GM12864 (cell line): Measurements from ENCODE around the gene SLC39A1.
"Not testable (repeated sequence)": the region's sequence is repeated elsewhere in the genome, so short reads cannot be mapped to it uniquely, and the experiment has no call there.

Source experiments
- DNase-seq: peaks from one replicate; pipeline ENCODE4 v3.0.0-alpha.2; 2011; ENCODE audit warnings: low read depth
- H3K4me3 ChIP-seq: 2 replicates; pipeline ENCODE4 v1.5.1; 2011; ENCODE audit warnings: mild to moderate bottlenecking, low read depth, low read length, control low read depth
- TF ChIP-seq, protein P1 (sequence below): IDR thresholded peaks from 2 replicates; pipeline ENCODE4 v1.5.1; 2011; ENCODE audit warnings: low read depth, mild to moderate bottlenecking, moderate library complexity, low read length, control low read depth, inconsistent platforms; ENCODE audit errors: missing control alignments

The SLC39A1 gene, protein sequence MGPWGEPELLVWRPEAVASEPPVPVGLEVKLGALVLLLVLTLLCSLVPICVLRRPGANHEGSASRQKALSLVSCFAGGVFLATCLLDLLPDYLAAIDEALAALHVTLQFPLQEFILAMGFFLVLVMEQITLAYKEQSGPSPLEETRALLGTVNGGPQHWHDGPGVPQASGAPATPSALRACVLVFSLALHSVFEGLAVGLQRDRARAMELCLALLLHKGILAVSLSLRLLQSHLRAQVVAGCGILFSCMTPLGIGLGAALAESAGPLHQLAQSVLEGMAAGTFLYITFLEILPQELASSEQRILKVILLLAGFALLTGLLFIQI

DNA sequence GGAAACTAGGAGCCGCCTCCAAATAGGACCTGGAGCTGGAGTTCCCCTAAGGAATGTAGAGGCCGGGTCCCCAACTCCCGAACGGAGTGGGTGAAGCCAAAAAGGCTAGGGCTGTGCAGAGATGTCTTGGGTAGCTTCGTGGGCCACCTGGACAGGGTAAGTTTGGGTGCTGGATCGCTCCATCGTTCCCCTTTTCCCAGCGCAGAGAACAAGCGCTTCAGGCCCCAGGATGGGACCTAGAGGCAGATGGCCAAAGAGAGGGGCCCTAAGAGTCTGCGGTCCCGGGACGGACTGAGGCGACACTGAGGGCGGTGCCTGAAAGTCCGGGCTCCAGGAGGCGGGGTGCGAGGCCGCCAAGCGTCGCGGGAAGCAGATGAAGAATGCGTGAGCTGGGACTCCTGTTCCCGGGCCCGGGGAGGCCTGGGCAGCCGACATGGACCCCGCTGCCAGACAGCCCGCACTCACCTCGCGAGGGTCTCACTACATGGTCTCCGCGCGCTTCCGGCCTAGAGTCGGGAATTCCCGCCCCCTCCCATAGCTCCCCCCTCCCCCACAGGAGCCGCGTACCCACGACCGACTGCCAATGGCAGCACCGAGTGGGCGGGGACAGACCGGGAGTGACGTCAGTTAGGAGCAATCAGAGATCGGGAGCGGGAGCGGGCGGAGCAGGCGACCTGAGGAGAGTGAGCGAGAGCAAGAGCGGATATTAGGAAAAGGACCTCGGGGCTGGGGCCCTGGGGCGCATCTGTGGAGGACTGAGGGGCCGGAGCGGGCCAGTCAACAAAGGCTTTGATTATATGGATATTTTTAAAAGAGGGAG is at the start of gene SLC39A1:
SLC39A1 (minus strand) TSS at position 508 of the 820 bp plus-strand sequence. CDS start 822 bp downstream, outside the sequence.
- TF ChIP-seq, protein P1, sequence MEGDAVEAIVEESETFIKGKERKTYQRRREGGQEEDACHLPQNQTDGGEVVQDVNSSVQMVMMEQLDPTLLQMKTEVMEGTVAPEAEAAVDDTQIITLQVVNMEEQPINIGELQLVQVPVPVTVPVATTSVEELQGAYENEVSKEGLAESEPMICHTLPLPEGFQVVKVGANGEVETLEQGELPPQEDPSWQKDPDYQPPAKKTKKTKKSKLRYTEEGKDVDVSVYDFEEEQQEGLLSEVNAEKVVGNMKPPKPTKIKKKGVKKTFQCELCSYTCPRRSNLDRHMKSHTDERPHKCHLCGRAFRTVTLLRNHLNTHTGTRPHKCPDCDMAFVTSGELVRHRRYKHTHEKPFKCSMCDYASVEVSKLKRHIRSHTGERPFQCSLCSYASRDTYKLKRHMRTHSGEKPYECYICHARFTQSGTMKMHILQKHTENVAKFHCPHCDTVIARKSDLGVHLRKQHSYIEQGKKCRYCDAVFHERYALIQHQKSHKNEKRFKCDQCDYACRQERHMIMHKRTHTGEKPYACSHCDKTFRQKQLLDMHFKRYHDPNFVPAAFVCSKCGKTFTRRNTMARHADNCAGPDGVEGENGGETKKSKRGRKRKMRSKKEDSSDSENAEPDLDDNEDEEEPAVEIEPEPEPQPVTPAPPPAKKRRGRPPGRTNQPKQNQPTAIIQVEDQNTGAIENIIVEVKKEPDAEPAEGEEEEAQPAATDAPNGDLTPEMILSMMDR: no peak
- peak within 1 kb of the TSS; percentile 73 for H3K4me3 ChIP-seq
- DNase-seq: peak; percentile 88

DNA sequence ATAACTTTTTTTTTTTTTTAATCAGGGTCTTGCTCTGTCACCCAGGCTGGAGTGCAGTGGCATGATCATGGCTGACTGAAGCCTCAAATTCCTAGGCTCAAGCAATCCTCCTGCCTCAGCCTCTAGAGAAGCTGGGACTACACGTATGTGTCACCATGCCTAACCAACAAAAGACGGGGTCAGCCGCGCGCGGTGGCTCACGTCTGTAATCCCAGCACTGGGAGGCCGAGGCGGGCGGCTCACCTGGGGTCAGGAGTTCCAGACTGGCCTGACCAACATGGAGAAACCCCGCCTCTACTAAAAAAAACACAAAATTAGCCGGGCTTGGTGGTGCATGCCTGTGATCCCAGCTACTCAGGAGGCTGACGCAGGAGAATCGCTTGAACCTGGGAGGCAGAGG is 49.2 kb upstream of the SLC39A1 start:
- not testable (repeated sequence) for H3K4me3 ChIP-seq, DNase-seq

DNA sequence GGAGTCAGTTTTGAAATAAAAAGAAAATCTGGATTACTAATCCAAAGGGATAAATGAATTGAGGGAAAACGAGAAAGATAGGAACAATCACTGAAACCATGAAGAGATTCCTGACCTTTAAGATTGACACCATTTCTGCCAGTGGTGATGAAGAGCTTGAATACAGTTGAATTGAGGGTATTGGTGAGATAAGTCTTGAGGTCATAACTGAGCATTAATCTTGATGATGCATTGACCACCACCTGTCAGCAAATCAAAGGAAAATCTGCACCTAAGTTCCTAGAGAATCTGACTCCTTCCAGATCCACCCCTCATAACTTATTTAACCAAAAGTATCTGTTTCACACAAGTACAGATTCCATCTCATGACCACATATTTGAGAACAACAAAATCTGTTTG is 48.8 kb upstream of the SLC39A1 start:
- H3K4me3 ChIP-seq: no peak overlapping the region
- DNase-seq: no peak
- TF ChIP-seq, protein P1: no peak

DNA sequence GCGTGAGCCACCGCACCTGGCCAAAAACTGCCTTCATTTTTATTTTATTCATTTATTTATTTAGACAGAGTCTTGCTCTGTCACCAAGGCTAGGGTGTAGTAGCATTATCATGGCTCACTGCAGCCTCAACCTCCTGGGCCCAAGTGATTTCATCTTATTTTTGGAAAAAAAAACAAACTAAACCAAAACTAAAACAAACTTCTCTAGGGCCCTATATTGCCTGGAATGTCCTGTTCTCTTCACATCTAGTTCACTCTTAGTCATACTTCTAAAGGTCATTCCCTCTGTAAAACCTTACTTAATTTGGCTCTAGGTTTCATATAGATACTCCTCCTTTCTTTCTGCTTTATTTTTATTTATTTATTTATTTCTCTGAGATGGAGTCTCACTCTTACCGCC is 42.8 kb upstream of the SLC39A1 start:
- DNase-seq: no peak
- TF ChIP-seq, protein P1: no peak
- no peak overlapping the region for H3K4me3 ChIP-seq

DNA sequence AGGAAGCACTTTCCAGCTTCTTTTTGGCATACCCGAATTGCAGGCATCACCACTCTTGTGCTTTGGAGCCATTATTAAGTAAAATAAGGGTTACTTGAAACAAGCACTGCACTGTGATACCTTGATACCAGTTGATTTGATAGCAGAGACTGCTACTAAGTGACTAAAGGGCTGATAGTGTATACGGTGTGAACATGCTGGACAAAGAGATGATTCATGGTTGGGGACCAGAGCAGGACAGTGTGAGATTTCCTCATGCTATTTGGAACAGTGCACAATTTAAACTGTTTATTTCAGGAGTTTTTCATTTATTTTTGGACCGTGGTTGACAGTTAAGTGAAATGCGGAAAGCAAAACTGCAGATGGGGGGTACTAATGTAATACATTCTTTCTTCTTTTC is 37.1 kb upstream of the SLC39A1 start:
- no peak overlapping the region for H3K4me3 ChIP-seq
- TF ChIP-seq, protein P1: no peak
- no peak for DNase-seq

DNA sequence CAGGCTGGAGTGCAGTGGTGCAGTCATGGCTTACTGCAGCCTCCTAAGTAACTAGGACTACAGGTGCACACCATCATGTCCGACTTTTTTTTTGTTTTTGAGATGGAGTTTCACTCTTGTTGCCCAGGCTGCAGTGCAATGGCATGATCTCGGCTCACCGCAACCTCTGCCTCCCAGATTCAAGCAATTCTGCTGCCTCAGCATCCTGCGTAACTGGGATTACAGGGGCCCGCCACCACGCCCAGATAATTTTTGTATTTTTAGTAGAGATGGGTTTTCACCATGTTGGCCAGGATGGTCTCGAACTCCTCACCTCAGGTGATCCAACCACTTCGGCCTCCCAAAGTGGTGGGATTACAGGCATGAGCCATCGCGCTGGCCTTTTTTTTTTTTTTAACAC is 33.5 kb upstream of the SLC39A1 start:
- H3K4me3 ChIP-seq, DNase-seq: not testable (repeated sequence)

DNA sequence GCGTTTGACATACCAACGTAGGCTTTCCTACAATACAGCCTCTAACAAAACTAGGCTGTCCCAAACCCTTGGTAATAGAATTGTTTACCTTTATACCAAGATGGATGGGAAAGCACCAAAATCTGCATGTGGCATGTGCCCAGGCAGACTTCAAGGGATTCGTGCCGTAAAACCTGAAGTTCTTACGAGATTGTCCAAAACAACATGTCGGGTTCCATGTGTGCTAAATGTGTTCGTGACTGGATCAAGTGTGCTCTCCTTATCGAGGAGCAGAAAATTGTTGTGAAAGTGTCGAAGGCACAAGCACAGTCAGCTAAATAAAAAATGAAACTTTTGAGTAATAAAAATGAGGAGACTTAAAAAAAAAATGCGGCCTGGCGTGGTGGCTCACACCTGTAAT is 32.3 kb upstream of the SLC39A1 start:
- DNase-seq: no peak
- TF ChIP-seq, protein P1: no peak
- H3K4me3 ChIP-seq: no peak overlapping the region

DNA sequence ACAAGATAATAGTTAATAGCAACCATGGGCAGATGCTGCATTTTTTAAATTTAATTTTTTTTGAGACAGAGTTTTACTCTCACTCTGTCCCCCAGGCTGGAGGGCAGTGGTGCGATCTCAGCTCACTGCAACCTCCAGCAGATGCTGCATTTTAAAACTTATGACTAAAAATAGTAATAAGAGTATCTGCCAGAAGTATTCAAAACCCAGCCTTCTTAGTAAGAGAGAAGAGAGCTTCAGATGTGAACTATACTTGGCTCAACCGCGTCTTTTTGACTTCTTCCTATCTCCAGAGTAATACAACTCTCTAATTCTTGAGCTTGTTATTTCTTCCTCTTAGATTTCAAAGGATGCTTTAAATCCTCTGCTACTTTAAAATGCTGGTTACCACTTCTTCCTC is 31.9 kb upstream of the SLC39A1 start:
- DNase-seq: no peak
- TF ChIP-seq, protein P1: no peak
- no peak overlapping the region for H3K4me3 ChIP-seq
